Urinary bladder (tissue), 4 donors: ENCODE data around the gene VSTM5. TPM values are rescaled to one million over a fixed set of nuclear protein-coding genes. Genes with fewer than 3 reads are reported as not detected.
"Not testable (repeated sequence)": the region's sequence is repeated elsewhere in the genome, so short reads cannot be mapped to it uniquely, and the experiment has no call there.

ENCODE experiments used
- DNase-seq: peaks from one replicate; pipeline ENCODE4 v3.0.0-alpha.2; 2015; ENCODE audit errors: extremely low spot score
- H3K27ac ChIP-seq: one replicate; pipeline ENCODE4 v1.5.1; 2013; ENCODE audit warnings: low read depth, mild to moderate bottlenecking, moderate library complexity
- H3K36me3 ChIP-seq: one replicate; pipeline ENCODE4 v1.6.1; 2013; ENCODE audit warnings: mild to moderate bottlenecking, moderate library complexity; ENCODE audit not compliant: insufficient read depth
- H3K4me1 ChIP-seq: one replicate; pipeline ENCODE4 v1.6.1; 2013; ENCODE audit warnings: mild to moderate bottlenecking, moderate library complexity; ENCODE audit not compliant: insufficient read depth
- H3K4me3 ChIP-seq: one replicate; pipeline ENCODE4 v1.5.1; 2013; ENCODE audit warnings: low read depth, low read length
- WGBS: extraction: QIAGEN DNeasy Blood & Tissue Kit; methylation state at CpG from one replicate; pipeline ENCODE4 v1.1.7; 2013; 5-methylcytosine and 5-hydroxymethylcytosine counted together
- polyA plus RNA-seq: library from polyadenylated mRNA; stranded (reverse); fragments of 200-250 nt; gene quantifications from one replicate; pipeline ENCODE4 v1.2.3, GENCODE V29; 2013
- total RNA-seq: library from RNA; depleted of rRNA; stranded (reverse); fragments of >200 nt; gene quantifications from one replicate; pipeline ENCODE4 v1.2.3, GENCODE V29; 2014
- donor health status: healthy with polysubstance abuse.
- donor health status: healthy.

VSTM5 gene
- total and polyA plus RNA-seq, 2 donors: 0.49 to 0.74 TPM

- no peak for DNase-seq
- Histone ChIP-seq H3K4me1 (no peaks in the 10 kb centered on the region), H3K27ac (no peak overlapping the region), H3K36me3 (peaks cover 5% of the 10 kb centered on the region), H3K4me3 (no peak overlapping the region)
- 23% methylated on average over 2 of the region's 2 CpGs for WGBS
Measured at GRCh38 chr11:93801366-93801765, 49.1 kb downstream of the VSTM5 start.

GRCh38 chr11:93796441-93797231 lies 53.8 kb downstream of the VSTM5 start:
- H3K4me3 ChIP-seq: no peak overlapping the region
- H3K36me3 ChIP-seq: peaks cover 6% of the 10 kb centered on the region
- WGBS: 90% methylated on average over 6 of the region's 6 CpGs
- no peak overlapping the region for H3K27ac ChIP-seq
- no peaks in the 10 kb centered on the region for H3K4me1 ChIP-seq
- no peak for DNase-seq

- Histone ChIP-seq H3K4me3 (no peak overlapping the region), H3K4me1 (no peaks in the 10 kb centered on the region), H3K36me3 (peaks cover 5% of the 10 kb centered on the region), H3K27ac (no peak overlapping the region)
- 84% methylated on average over 5 of the region's 5 CpGs for WGBS
- no peak for DNase-seq
Measured at GRCh38 chr11:93791493-93791892, 58.9 kb downstream of the VSTM5 start.

GRCh38 chr11:93784935-93785360 lies 65.5 kb downstream of the VSTM5 start:
- DNase-seq: no peak
- WGBS: under 1% methylated on average over 13 of the region's 13 CpGs
- H3K27ac ChIP-seq: peak overlapping the region; percentile 92

GRCh38 chr11:93784145-93784934 lies 66.1 kb downstream of the VSTM5 start, which contains the start of gene MED17:
Gene MED17, plus strand, starts transcription at chr11:93784282. Its CDS starts 232 bp downstream, at chr11:93784514.
- Histone ChIP-seq H3K36me3 (no peaks in the 10 kb centered on the region), H3K4me3 (peak within 1 kb of the TSS; percentile 71), H3K4me1 (no peaks in the 10 kb centered on the region), H3K27ac (peak within 1 kb of the TSS; percentile 92)
- peak; percentile 93 for DNase-seq
- WGBS: under 1% methylated on average over 72 of the region's 72 CpGs

More at GRCh38 chr11:93784935-93785360, 65.5 kb downstream of the VSTM5 start:
- no peaks in the 10 kb centered on the region for H3K4me1 ChIP-seq
- no peaks in the 10 kb centered on the region for H3K36me3 ChIP-seq
- H3K4me3 ChIP-seq: peak overlapping the region; percentile 71

GRCh38 chr11:93783765-93784144 lies 66.7 kb downstream of the VSTM5 start:
- WGBS: under 1% methylated on average over 10 of the region's 10 CpGs
- Histone ChIP-seq H3K36me3 (no peaks in the 10 kb centered on the region), H3K4me1 (no peaks in the 10 kb centered on the region), H3K4me3 (peak overlapping the region; percentile 71), H3K27ac (peak overlapping the region; percentile 6)
- DNase-seq: no peak

GRCh38 chr11:93783362-93783761 lies 67.1 kb downstream of the VSTM5 start:
- no peaks in the 10 kb centered on the region for H3K4me1 ChIP-seq
- 43% methylated on average over 7 of the region's 7 CpGs for WGBS
- H3K36me3 ChIP-seq: no peaks in the 10 kb centered on the region
- no peak for DNase-seq
- H3K4me3 ChIP-seq: peak overlapping the region; percentile 71
- no peak overlapping the region for H3K27ac ChIP-seq

GRCh38 chr11:93775289-93775688 lies 75.1 kb downstream of the VSTM5 start:
- Histone ChIP-seq H3K36me3 (no peaks in the 10 kb centered on the region), H3K4me3 (no peak overlapping the region), H3K27ac (no peak overlapping the region), H3K4me1 (no peaks in the 10 kb centered on the region)
- 54% methylated on average over 2 of the region's 2 CpGs for WGBS
- DNase-seq: no peak

GRCh38 chr11:93774560-93774959 lies 75.9 kb downstream of the VSTM5 start:
- not testable (repeated sequence) for H3K4me1 ChIP-seq, H3K27ac ChIP-seq, H3K4me3 ChIP-seq, H3K36me3 ChIP-seq, DNase-seq
- 95% methylated on average over 3 of the region's 3 CpGs for WGBS

- WGBS: 92% methylated on average over 10 of the region's 10 CpGs
- H3K36me3 ChIP-seq: no peaks in the 10 kb centered on the region
- no peaks in the 10 kb centered on the region for H3K4me1 ChIP-seq
- no peak for DNase-seq
- H3K27ac ChIP-seq: no peak overlapping the region
- no peak overlapping the region for H3K4me3 ChIP-seq
Measured at GRCh38 chr11:93773601-93774200, 76.7 kb downstream of the VSTM5 start.

GRCh38 chr11:93773045-93773477 lies 77.4 kb downstream of the VSTM5 start:
- WGBS: 92% methylated on average over 3 of the region's 3 CpGs
- Histone ChIP-seq H3K27ac (no peak overlapping the region), H3K4me3 (no peak overlapping the region), H3K36me3 (no peaks in the 10 kb centered on the region), H3K4me1 (no peaks in the 10 kb centered on the region)
- no peak for DNase-seq

- Histone ChIP-seq H3K4me3 (no peak overlapping the region), H3K27ac (no peak overlapping the region), H3K4me1 (no peaks in the 10 kb centered on the region), H3K36me3 (no peaks in the 10 kb centered on the region)
- 97% methylated on average over 4 of the region's 4 CpGs for WGBS
- no peak for DNase-seq
Measured at GRCh38 chr11:93772123-93772522, 78.3 kb downstream of the VSTM5 start.

- Histone ChIP-seq H3K27ac (no peak overlapping the region), H3K4me3 (no peak overlapping the region), H3K36me3 (no peaks in the 10 kb centered on the region), H3K4me1 (no peaks in the 10 kb centered on the region)
- WGBS: 48% methylated on average over 1 of the region's 1 CpG
- no peak for DNase-seq
Measured at GRCh38 chr11:93770160-93770559, 80.3 kb downstream of the VSTM5 start.
